CD4-positive, alpha-beta T cell (primary cell): ENCODE results near the gene NCF4. TPM values are rescaled to one million over a fixed set of nuclear protein-coding genes. Genes with fewer than 3 reads are reported as not detected.

Experiments
- ATAC-seq: fragments of 200-7000 bp; cut with Tn5 transposase; one replicate; pipeline ENCODE4 v1.10.0; 2022; ENCODE audit warnings: mild to moderate bottlenecking; ENCODE audit not compliant: poor library complexity
- CTCF ChIA-PET: fragments of 350-600 bp; sonication (Branson Sonifier 250); formaldehyde crosslinking; loops from one replicate; lab custom pipeline; 2021; ENCODE audit warnings: antibody characterized with exemption, inconsistent platforms; lab: Charles Lee
- POLR2A ChIA-PET: fragments of 350-600 bp; sonication (Branson Sonifier 250); formaldehyde crosslinking; loops from one replicate; lab custom pipeline; 2021; ENCODE audit warnings: antibody characterized with exemption, inconsistent platforms; lab: Charles Lee
- DNase-seq, 14 experiments: peaks; one replicate each; pipeline ENCODE4 v3.0.0-alpha.2; 2013 to 2020; ENCODE audit warnings: mixed read lengths in 2 of 14
- H3K27ac ChIP-seq, 2 donors: one replicate each; pipeline versions ENCODE4 v1.5.1 to v1.7.0; 2013; ENCODE audit warnings: low read length in 2 of 2, low read depth in 1 of 2, mild to moderate bottlenecking in 1 of 2
- H3K27me3 ChIP-seq, 2 experiments: 1 replicate in 1 of 2; 2 replicates in 1 of 2; pipeline versions ENCODE4 v1.6.1 to v1.7.0; 2013; ENCODE audit warnings: low read length in 2 of 2, control low read depth in 1 of 2, mild to moderate bottlenecking in 1 of 2, moderate library complexity in 1 of 2; ENCODE audit not compliant: insufficient read depth in 2 of 2, control insufficient read depth in 1 of 2
- H3K36me3 ChIP-seq: one replicate; pipeline ENCODE4 v1.6.1; 2013; ENCODE audit warnings: low read length, control low read depth; ENCODE audit not compliant: insufficient read depth
- H3K4me1 ChIP-seq: one replicate; pipeline ENCODE4 v1.6.1; 2013; ENCODE audit warnings: low read length, control low read depth; ENCODE audit not compliant: insufficient read depth
- H3K4me3 ChIP-seq: one replicate; pipeline ENCODE4 v1.5.1; 2013; ENCODE audit warnings: mild to moderate bottlenecking, low read length, moderate library complexity
- H3K9me3 ChIP-seq, 2 experiments: 1 replicate in 1 of 2; 2 replicates in 1 of 2; pipeline versions ENCODE4 v1.6.1 to v1.7.0; 2013; ENCODE audit warnings: low read length in 2 of 2, mild to moderate bottlenecking in 2 of 2, control low read depth in 1 of 2, moderate library complexity in 1 of 2; ENCODE audit not compliant: control insufficient read depth in 1 of 2, insufficient read depth in 1 of 2
- H3K27ac Mint-ChIP-seq: one replicate; pipeline ENCODE4 v1.8.0; 2020; ENCODE audit warnings: mixed read lengths
- H3K27me3 Mint-ChIP-seq: one replicate; pipeline ENCODE4 v1.8.0; 2021; ENCODE audit warnings: mixed read lengths
- H3K36me3 Mint-ChIP-seq: one replicate; pipeline ENCODE4 v1.8.0; 2021; ENCODE audit warnings: low read depth, mixed read lengths
- H3K4me1 Mint-ChIP-seq: one replicate; pipeline ENCODE4 v1.8.0; 2021; ENCODE audit warnings: low read depth, mixed read lengths
- H3K4me3 Mint-ChIP-seq: one replicate; pipeline ENCODE4 v1.8.0; 2020; ENCODE audit warnings: mild to moderate bottlenecking, mixed read lengths
- H3K9me3 Mint-ChIP-seq: one replicate; pipeline ENCODE4 v1.8.0; 2020; ENCODE audit warnings: mixed read lengths
- intact Hi-C, 2 experiments: fragments of 100-400 bp; cut with DNase I in 1 of 2; cut with micrococcal nuclease in 1 of 2; formaldehyde crosslinking; loops; one replicate each; pipeline versions ENCODE4 v1.15.1 to v1.9.0; 2023 to 2025; cut with DNase I, micrococcal nuclease
- polyA plus RNA-seq, 2 donors: library from polyadenylated mRNA; unstranded; fragments of 120-200 nt; gene quantifications; one replicate each; pipeline ENCODE4 v1.2.1, GENCODE V29; 2013
- total RNA-seq, 174 experiments: library from RNA in 2 of 174; stranded (reverse) in 2 of 174; gene quantifications; one replicate each; pipeline ENCODE4 v1.2.3 and lab custom pipeline; 2021 to 2026
- TF ChIP-seq, protein P1 (sequence below): fragments of 200-600 bp; IDR thresholded peaks from one replicate; pipeline ENCODE4 v1.8.0; 2022; ENCODE audit warnings: antibody characterized with exemption, mild to moderate bottlenecking

Gene NCF4
- total RNA-seq (1 to 10 TPM; 7.7 to 8.0 TPM), total RNA-seq (lab: John Stamatoyannopoulos, UW) (0.93 to 27.3 (median 7.2) reads per million in 172 experiments)
- polyA plus RNA-seq (2013, experiment 1 of 2): 30.1 TPM
- polyA plus RNA-seq (2013, experiment 2 of 2): 30.3 TPM

DNA sequence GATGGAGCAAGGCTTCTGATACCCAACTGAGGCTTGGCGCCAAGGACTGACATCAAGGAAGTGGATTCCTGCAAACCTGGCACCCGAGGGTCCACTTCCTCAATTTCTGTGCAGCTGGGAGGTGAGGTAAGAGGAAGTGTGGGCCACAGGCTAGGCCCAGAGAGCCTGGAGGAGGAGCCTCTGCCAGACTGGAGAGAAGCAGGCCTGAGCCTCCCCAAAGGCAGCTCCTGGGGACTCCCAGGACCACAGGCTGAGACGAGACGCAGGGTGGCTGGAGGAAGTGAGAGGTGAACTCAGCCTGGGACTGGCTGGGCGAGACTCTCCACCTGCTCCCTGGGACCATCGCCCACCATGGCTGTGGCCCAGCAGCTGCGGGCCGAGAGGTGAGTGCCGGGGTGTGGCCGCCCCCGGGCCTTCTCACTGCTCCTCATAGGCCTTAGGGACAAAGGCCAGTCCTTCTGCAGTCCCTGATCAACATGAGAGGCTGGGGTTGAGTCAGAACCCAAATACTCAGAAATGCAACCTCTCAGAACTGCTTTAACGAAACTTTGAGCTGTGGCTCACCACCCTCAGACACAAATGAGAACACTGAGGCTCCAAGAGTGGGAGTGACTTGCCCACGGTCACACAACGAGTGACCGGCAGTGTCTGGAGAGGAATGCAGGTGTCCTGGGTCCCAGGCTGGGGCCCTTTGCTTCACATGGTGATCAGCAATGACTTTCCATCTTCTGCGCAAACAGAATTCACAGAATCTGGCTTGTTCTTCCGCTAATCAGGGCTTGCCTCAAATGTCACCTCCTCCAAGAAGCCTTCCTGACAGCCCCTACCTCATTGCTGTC lies at the start of gene NCF4:
Gene NCF4, plus strand, starts transcription at position 186 of the 839 bp plus-strand sequence. Its CDS starts 166 bp downstream, at position 352.
- H3K4me3 Mint-ChIP-seq: peak within 1 kb of the TSS; percentile 56
- POLR2A ChIA-PET: interaction anchor here (2.1 kb wide), 1 partner anchor 26 kb away, joined by 8 read pairs; no protein-coding TSS in a partner anchor
- TF ChIP-seq, protein P1, sequence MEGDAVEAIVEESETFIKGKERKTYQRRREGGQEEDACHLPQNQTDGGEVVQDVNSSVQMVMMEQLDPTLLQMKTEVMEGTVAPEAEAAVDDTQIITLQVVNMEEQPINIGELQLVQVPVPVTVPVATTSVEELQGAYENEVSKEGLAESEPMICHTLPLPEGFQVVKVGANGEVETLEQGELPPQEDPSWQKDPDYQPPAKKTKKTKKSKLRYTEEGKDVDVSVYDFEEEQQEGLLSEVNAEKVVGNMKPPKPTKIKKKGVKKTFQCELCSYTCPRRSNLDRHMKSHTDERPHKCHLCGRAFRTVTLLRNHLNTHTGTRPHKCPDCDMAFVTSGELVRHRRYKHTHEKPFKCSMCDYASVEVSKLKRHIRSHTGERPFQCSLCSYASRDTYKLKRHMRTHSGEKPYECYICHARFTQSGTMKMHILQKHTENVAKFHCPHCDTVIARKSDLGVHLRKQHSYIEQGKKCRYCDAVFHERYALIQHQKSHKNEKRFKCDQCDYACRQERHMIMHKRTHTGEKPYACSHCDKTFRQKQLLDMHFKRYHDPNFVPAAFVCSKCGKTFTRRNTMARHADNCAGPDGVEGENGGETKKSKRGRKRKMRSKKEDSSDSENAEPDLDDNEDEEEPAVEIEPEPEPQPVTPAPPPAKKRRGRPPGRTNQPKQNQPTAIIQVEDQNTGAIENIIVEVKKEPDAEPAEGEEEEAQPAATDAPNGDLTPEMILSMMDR: no peak
- H3K27ac Mint-ChIP-seq: peak within 1 kb of the TSS; percentile 57
- H3K4me1 Mint-ChIP-seq: peaks cover 6% of the 10 kb centered on the region
- intact Hi-C loops: no loop called here
- Histone ChIP-seq H3K9me3 (no peaks in the 10 kb centered on the region), H3K36me3 (peaks cover 7% of the 10 kb centered on the region), H3K27me3 (no peaks in the 10 kb centered on the region), H3K4me3 (peak within 1 kb of the TSS; percentile 60), H3K27ac (peak within 1 kb of the TSS in 1 of 2 donors; percentile 68), H3K4me1 (peaks cover 41% of the 10 kb centered on the region)
- no peaks in the 10 kb centered on the region for H3K36me3 Mint-ChIP-seq
- DNase-seq (peak in 9 of 14 experiments; percentile 5 to 78 (median 35)), ATAC-seq (peak; percentile 55)
- peaks cover 5% of the 10 kb centered on the region for H3K27me3 Mint-ChIP-seq
- CTCF ChIA-PET: interaction anchor here (0.9 kb wide), 1 partner anchor 7 kb away, joined by 3 read pairs; no protein-coding TSS in a partner anchor
- no peaks in the 10 kb centered on the region for H3K9me3 Mint-ChIP-seq

DNA sequence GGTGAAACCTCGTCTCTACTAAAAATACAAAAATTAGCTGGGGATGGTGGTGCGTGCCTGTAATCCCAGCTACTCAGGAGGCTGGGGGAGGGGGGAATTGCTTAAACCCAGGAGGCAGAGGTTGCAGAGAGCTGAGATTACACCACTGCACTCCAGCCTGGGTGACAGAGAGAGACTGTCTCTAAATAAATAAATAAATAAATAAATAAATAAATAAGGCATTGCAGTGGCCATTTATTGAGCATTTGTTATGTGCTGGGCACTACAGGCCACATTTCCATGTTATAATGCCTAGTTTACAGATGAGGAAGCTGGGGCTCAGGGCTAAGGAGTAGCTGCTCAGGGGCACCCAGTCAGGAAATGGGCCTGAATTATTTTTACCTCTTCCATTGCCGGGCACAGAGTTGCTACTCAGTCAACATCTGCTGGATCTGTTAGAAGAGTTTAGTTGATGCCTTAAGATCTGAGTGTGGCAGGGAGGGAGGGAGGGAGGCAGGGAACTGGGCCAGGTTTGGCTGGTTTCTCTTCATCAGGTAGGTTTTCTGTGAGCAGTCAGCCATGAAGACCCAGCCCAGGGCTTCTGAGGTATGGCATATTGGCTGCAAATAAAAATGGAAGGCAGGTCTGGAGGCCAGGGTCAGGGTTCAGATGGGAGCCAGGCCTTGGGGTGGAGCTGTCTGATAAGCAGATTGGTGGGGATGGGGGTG lies 49.6 kb upstream of the NCF4 start:
- Mint-ChIP-seq H3K4me1 (peaks cover 28% of the 10 kb centered on the region), H3K27ac (no peak overlapping the region), H3K36me3 (no peaks in the 10 kb centered on the region), H3K9me3 (no peaks in the 10 kb centered on the region), H3K4me3 (no peak overlapping the region), H3K27me3 (peaks cover 37% of the 10 kb centered on the region)
- POLR2A ChIA-PET: no interaction called here
- Histone ChIP-seq H3K4me3 (no peak overlapping the region), H3K36me3 (no peaks in the 10 kb centered on the region), H3K4me1 (peaks cover 19% of the 10 kb centered on the region), H3K27ac (no peak overlapping the region), H3K9me3 (no peaks in the 10 kb centered on the region), H3K27me3 (peaks cover 16 to 29% of the 10 kb centered on the region in 2 experiments)
- TF ChIP-seq, protein P1: no peak
- CTCF ChIA-PET: no interaction called here
- ATAC-seq (no peak), DNase-seq (no peak)
- intact Hi-C loops: no loop called here

DNA sequence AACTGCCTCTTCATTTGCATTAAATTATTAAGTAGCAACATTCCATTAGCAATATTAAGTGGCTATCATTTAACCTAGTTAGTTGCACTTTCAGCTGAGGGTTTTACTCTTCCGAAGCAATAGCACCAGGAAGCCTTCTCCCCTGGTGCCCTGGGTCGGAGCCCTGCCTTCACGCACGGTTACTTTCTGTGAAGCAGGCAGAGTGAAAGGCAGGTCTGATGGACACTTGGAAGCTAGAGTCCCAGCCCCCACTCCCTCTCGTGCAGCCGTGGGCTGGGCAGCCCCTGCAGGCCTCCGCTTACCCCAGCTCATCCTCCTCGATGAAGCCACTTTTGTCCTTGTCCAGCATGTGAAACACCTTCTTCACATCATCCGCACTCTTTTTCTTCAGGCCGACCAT lies 46.0 kb upstream of the NCF4 start:
- no peak for DNase-seq
- Mint-ChIP-seq H3K27me3 (peaks cover 67% of the 10 kb centered on the region), H3K4me1 (peaks cover 7% of the 10 kb centered on the region), H3K9me3 (no peaks in the 10 kb centered on the region), H3K36me3 (no peaks in the 10 kb centered on the region), H3K4me3 (no peak overlapping the region), H3K27ac (no peak overlapping the region)
- intact Hi-C loops: no loop called here
- CTCF ChIA-PET: no interaction called here
- H3K36me3 ChIP-seq: no peaks in the 10 kb centered on the region
- peaks cover 12% of the 10 kb centered on the region for H3K4me1 ChIP-seq
- TF ChIP-seq, protein P1: no peak
- H3K27me3 ChIP-seq: peaks cover 35 to 62% of the 10 kb centered on the region in 2 experiments
- POLR2A ChIA-PET: no interaction called here
- ATAC-seq: no peak
- H3K27ac ChIP-seq: no peak overlapping the region
- H3K9me3 ChIP-seq: peaks cover 0 to 7% of the 10 kb centered on the region in 2 experiments
- H3K4me3 ChIP-seq: no peak overlapping the region
